Tongue (tissue), 1 donor: ENCODE measurements around the gene HTATIP2. TPM values are rescaled to one million over a fixed set of nuclear protein-coding genes. Genes with fewer than 3 reads are reported as not detected.

Experiments used
- total RNA-seq: library from RNA; depleted of rRNA; stranded (reverse); fragments of >200 nt; gene quantifications from one replicate; pipeline ENCODE4 v1.2.3, GENCODE V29; 2014

Gene HTATIP2
- total RNA-seq, 1 donor from 2014 or later = 8.8 TPM

Other genes with a start within 250 kb of the HTATIP2 start
- gene DBX1, start 203.2 kb upstream of the HTATIP2 start, total RNA-seq = 2.3 TPM
- 16.3 TPM for gene PRMT3, start 24.0 kb downstream of the HTATIP2 start, total RNA-seq
- not detected for gene SLC6A5, start 235.9 kb downstream of the HTATIP2 start, total RNA-seq